ENCODE measurements around the gene SHISA6. TPM values are rescaled to one million over a fixed set of nuclear protein-coding genes. Genes with fewer than 3 reads are reported as not detected.

Gene SHISA6
- total and polyA plus RNA-seq, 2 donors (not counting 1 experiment from before 2014, with no cell fraction given) = not detected

GRCh38 chr17:11459861-11460331, 218.9 kb downstream of the SHISA6 start:
- Mint-ChIP-seq H3K9me3 (ENCODE audit: insufficient read depth) (no peaks in the 10 kb centered on the region), H3K27me3 (no peaks in the 10 kb centered on the region), H3K4me3 (no peak overlapping the region), H3K27ac (no peak overlapping the region), H3K4me1 (no peaks in the 10 kb centered on the region)
- Histone ChIP-seq H3K79me2 (ENCODE audit: control insufficient read depth, insufficient read depth, low read length) (no peaks in the 10 kb centered on the region), H4K20me1 (ENCODE audit: control insufficient read depth, insufficient read depth, low read length, poor library complexity, severe bottlenecking) (no peaks in the 10 kb centered on the region), H3K27me3 (replicated peaks in 1 of 4; ENCODE audit: control extremely low read depth in 1 of 4, control insufficient read depth in 3 of 4, insufficient read depth in 4 of 4, low read length in 3 of 4) (no peaks in the 10 kb centered on the region), H3K4me3 (ENCODE audit: control extremely low read depth in 1 of 5, extremely low read depth in 1 of 5, insufficient read depth in 1 of 5, low read depth in 2 of 5, low read length in 4 of 5) (no peak overlapping the region), H2AFZ (ENCODE audit: insufficient read depth, low read depth, low read length, poor library complexity, severe bottlenecking) (no peak overlapping the region), H3K9ac (ENCODE audit: low read length) (no peak overlapping the region), H3K4me1 (ENCODE audit: control insufficient read depth in 2 of 2, insufficient read depth in 2 of 2, low read length in 2 of 2) (no peaks in the 10 kb centered on the region), H3K9me3 (ENCODE audit: control extremely low read depth in 1 of 3, control insufficient read depth in 2 of 3, insufficient read depth in 1 of 3, low read length in 2 of 3) (peaks cover 0 to 2% (median 0%) of the 10 kb centered on the region in 3 donors), H3K27ac (ENCODE audit: low read length in 2 of 2) (no peak overlapping the region), H3K36me3 (replicated peaks in 1 of 2; ENCODE audit: control extremely low read depth in 1 of 2, control insufficient read depth in 1 of 2, extremely low read depth in 1 of 2, insufficient read depth in 2 of 2, low read length in 1 of 2) (no peaks in the 10 kb centered on the region), H3K4me2 (replicated peaks; ENCODE audit: low read depth, low read length, poor library complexity, severe bottlenecking) (no peak overlapping the region)
- no peak for TF ChIP-seq EZH2 (IDR thresholded peaks at IDR 0.05; ENCODE audit: borderline replicate concordance, insufficient read depth, low read depth, low read length, poor library complexity, severe bottlenecking)
- TF ChIP-seq CTCF (IDR thresholded peaks at IDR 0.05) = no peak
- ChIA-PET CTCF (no interaction called here), POLR2A (no interaction called here)
- ATAC-seq (ENCODE audit: low read depth) (no peak), DNase-seq (no peak)
- 71% methylated on average over 8 of the region's 8 CpGs for WGBS (ENCODE audit: insufficient coverage)
- intact Hi-C loops (cut with micrococcal nuclease) = no loop called here

GRCh38 chr17:11461993-11462548, 221.1 kb downstream of the SHISA6 start:
- Histone ChIP-seq H3K27me3 (replicated peaks in 1 of 4; ENCODE audit: control extremely low read depth in 1 of 4, control insufficient read depth in 3 of 4, insufficient read depth in 4 of 4, low read length in 3 of 4) (no peaks in the 10 kb centered on the region), H3K9me3 (ENCODE audit: control extremely low read depth in 1 of 3, control insufficient read depth in 2 of 3, insufficient read depth in 1 of 3, low read length in 2 of 3) (peaks cover 0 to 5% (median 0%) of the 10 kb centered on the region in 3 donors), H3K27ac (ENCODE audit: low read length in 2 of 2) (no peak overlapping the region), H3K79me2 (ENCODE audit: control insufficient read depth, insufficient read depth, low read length) (no peaks in the 10 kb centered on the region), H3K36me3 (replicated peaks in 1 of 2; ENCODE audit: control extremely low read depth in 1 of 2, control insufficient read depth in 1 of 2, extremely low read depth in 1 of 2, insufficient read depth in 2 of 2, low read length in 1 of 2) (no peaks in the 10 kb centered on the region), H2AFZ (ENCODE audit: insufficient read depth, low read depth, low read length, poor library complexity, severe bottlenecking) (no peak overlapping the region), H3K4me3 (ENCODE audit: control extremely low read depth in 1 of 5, extremely low read depth in 1 of 5, insufficient read depth in 1 of 5, low read depth in 2 of 5, low read length in 4 of 5) (no peak overlapping the region), H3K4me2 (replicated peaks; ENCODE audit: low read depth, low read length, poor library complexity, severe bottlenecking) (no peak overlapping the region), H3K4me1 (ENCODE audit: control insufficient read depth in 2 of 2, insufficient read depth in 2 of 2, low read length in 2 of 2) (no peaks in the 10 kb centered on the region), H3K9ac (ENCODE audit: low read length) (no peak overlapping the region), H4K20me1 (ENCODE audit: control insufficient read depth, insufficient read depth, low read length, poor library complexity, severe bottlenecking) (no peaks in the 10 kb centered on the region)
- intact Hi-C loops (cut with micrococcal nuclease) = no loop called here
- ChIA-PET CTCF (no interaction called here), POLR2A (no interaction called here)
- Mint-ChIP-seq H3K4me1 (no peaks in the 10 kb centered on the region), H3K27me3 (no peaks in the 10 kb centered on the region), H3K27ac (no peak overlapping the region), H3K4me3 (no peak overlapping the region), H3K9me3 (ENCODE audit: insufficient read depth) (no peaks in the 10 kb centered on the region)
- no CpG with 5 or more reads among the region's 1 CpG for WGBS (ENCODE audit: insufficient coverage)
- DNase-seq (no peak), ATAC-seq (ENCODE audit: low read depth) (no peak)
- TF ChIP-seq EZH2 (IDR thresholded peaks at IDR 0.05; ENCODE audit: borderline replicate concordance, insufficient read depth, low read depth, low read length, poor library complexity, severe bottlenecking) (no peak), CTCF (IDR thresholded peaks at IDR 0.05) (no peak)

Data from B cell (primary cell).